ENCODE data around the gene PTPN4. TPM values are rescaled to one million over a fixed set of nuclear protein-coding genes. Genes with fewer than 3 reads are reported as not detected.

PTPN4 gene
- total and polyA plus RNA-seq, 2 donors (not counting 3 experiments of a cell fraction or from before 2014, with no cell fraction given), result 6.8 to 29.6 TPM

DNA sequence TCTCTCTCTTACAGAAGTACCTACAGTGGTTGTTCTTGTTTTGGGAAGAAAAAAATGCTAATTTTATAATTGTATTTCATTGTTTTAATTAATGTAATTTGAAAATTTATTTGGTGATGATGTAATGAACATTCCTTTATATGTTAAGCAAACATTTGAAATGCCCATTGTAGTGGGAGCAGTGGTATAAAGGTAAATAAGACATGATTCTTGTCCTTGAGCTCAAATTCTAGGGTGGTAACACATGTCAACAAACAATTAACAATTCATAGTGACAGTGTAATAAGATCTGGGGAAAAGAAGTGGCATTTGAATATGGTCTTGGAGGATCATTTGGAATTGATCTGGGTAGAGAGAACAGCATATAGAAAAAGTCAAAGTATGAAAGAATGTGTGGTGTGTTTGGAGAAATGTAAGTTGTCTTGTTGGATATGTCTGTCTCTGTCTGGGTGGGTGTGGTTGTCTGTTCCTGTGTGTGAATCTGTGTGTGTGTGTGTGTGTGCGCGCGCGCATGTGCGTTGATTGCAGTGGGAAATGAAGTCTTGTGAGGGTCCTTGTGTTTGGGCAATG lies 5.8 kb downstream of the PTPN4 start:
- ChIA-PET POLR2A (no interaction called here), CTCF (no interaction called here)
- TF ChIP-seq EZH2 (IDR thresholded peaks at IDR 0.05; ENCODE audit: borderline replicate concordance, low read depth, low read length, severe bottlenecking) (no peak), POLR2A (IDR thresholded peaks at IDR 0.05; ENCODE audit: low read depth, low read length) (no peak), POLR2AphosphoS5 (IDR thresholded peaks at IDR 0.05; ENCODE audit: insufficient read depth, low read depth, low read length) (no peak), GATA2 (IDR thresholded peaks at IDR 0.05; ENCODE audit: insufficient read depth, insufficient read length, low read depth, low read length) (no peak), MYC (IDR thresholded peaks at IDR 0.05; ENCODE audit: low read depth, low read length) (no peak), JUN (IDR thresholded peaks at IDR 0.05; ENCODE audit: borderline replicate concordance, insufficient read depth, insufficient read length, low read depth) (no peak), FOS (IDR thresholded peaks at IDR 0.05; ENCODE audit: borderline replicate concordance, insufficient read depth, low read length) (no peak)
- TF ChIP-seq, protein P1, sequence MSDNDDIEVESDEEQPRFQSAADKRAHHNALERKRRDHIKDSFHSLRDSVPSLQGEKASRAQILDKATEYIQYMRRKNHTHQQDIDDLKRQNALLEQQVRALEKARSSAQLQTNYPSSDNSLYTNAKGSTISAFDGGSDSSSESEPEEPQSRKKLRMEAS (IDR thresholded peaks at IDR 0.05; ENCODE audit: insufficient read depth, insufficient read length), result no peak
- TF ChIP-seq, protein P2, sequence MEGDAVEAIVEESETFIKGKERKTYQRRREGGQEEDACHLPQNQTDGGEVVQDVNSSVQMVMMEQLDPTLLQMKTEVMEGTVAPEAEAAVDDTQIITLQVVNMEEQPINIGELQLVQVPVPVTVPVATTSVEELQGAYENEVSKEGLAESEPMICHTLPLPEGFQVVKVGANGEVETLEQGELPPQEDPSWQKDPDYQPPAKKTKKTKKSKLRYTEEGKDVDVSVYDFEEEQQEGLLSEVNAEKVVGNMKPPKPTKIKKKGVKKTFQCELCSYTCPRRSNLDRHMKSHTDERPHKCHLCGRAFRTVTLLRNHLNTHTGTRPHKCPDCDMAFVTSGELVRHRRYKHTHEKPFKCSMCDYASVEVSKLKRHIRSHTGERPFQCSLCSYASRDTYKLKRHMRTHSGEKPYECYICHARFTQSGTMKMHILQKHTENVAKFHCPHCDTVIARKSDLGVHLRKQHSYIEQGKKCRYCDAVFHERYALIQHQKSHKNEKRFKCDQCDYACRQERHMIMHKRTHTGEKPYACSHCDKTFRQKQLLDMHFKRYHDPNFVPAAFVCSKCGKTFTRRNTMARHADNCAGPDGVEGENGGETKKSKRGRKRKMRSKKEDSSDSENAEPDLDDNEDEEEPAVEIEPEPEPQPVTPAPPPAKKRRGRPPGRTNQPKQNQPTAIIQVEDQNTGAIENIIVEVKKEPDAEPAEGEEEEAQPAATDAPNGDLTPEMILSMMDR (IDR thresholded peaks at IDR 0.05; ENCODE audit: extremely low read depth in 1 of 2, insufficient read depth in 1 of 2, low read depth in 1 of 2, low read length in 2 of 2), result no peak
- dilution Hi-C loops (cut with MboI; ENCODE audit: extremely low pct_ligation_motif_present, low sequenced_read_pairs), result no loop called here
- Histone ChIP-seq H3K36me3 (ENCODE audit: control insufficient read depth in 2 of 2, extremely low read depth in 1 of 2, insufficient read depth in 2 of 2, low read length in 2 of 2) (no peaks in the 10 kb centered on the region), H3K4me1 (ENCODE audit: control insufficient read depth, extremely low read depth, insufficient read depth, low read length) (peaks cover 17% of the 10 kb centered on the region), H3K4me2 (ENCODE audit: insufficient read depth, low read length) (no peak overlapping the region), H3K79me2 (ENCODE audit: control insufficient read depth, insufficient read depth, low read length) (peaks cover 31% of the 10 kb centered on the region), H4K20me1 (replicated peaks; ENCODE audit: control insufficient read depth, extremely low read depth, insufficient read depth, low read length) (peaks cover 4% of the 10 kb centered on the region), H3K4me3 (replicated peaks in 1 of 3; ENCODE audit: insufficient read depth in 1 of 3, low read depth in 1 of 3, low read length in 3 of 3) (no peak overlapping the region), H3K9ac (replicated peaks; ENCODE audit: extremely low read depth, insufficient read depth, low read length) (no peak overlapping the region), H3K9me1 (replicated peaks; ENCODE audit: control insufficient read depth, extremely low read depth, insufficient read depth, low read length) (no peaks in the 10 kb centered on the region), H2AFZ (ENCODE audit: low read depth, low read length) (no peak overlapping the region), H3K27ac (ENCODE audit: insufficient read depth, low read depth, low read length) (no peak overlapping the region), H3K9me3 (replicated peaks; ENCODE audit: control insufficient read depth, insufficient read depth, low read length) (no peaks in the 10 kb centered on the region), H3K27me3 (ENCODE audit: control insufficient read depth in 2 of 2, insufficient read depth in 2 of 2, low read length in 2 of 2) (no peaks in the 10 kb centered on the region)
- FAIRE-seq, result no peak
- intact Hi-C loops (cut with micrococcal nuclease), result no loop called here
- BruUV-seq (replicated peaks), result no TSS peak
- DNase-seq (ENCODE audit: low read depth, low spot score), result no peak
